ENCODE results near the gene PFN2.
A peak's percentile ranks its signal among the peaks of the same experiment; 100 is the strongest.
"Not testable (repeated sequence)": the region's sequence is repeated elsewhere in the genome, so short reads cannot be mapped to it uniquely, and the experiment has no call there.

Gene PFN2

DNA sequence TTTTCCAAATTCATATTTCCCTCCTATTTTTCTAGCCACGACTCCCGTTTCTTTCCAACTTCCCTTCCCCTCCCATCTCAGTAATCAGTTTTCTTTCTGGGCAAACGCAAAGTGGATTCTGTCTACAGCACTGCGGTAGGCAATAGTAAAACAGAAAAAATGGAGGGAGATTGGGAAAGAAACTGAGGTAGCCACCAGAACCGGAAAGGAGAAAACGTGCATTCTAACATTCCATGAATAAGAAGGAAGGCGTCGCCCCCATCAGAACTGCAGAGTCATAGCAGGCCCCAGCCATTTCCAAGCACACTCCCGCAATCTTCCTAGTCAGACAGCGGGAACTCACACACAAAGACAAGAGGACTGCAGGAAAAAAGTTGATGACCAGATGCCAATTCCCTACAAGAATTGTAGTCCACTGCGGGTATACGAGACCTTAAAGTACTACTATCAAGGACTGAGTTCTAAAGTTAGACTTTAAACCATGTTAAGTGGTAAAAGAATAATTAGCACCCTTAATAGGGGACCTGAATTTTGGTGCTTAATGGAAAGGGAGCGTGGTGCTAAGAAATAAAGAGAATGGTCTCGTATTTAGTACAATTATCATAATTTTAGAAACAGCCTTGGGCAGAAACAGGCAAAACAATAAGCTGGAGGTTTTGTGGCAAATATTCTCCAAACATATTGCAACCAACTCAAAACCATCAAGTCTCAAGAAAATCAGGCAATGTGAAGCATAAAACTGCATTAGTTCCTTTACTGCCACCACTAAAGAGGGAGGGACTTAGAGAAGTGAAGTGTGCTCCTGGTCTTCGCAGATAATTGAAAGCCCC is 1.4 kb downstream of the PFN2 start:
- no peak for DNase-seq (ENCODE audit: extremely low spot score, insufficient read length, low read depth)
- FAIRE-seq, result no peak

DNA sequence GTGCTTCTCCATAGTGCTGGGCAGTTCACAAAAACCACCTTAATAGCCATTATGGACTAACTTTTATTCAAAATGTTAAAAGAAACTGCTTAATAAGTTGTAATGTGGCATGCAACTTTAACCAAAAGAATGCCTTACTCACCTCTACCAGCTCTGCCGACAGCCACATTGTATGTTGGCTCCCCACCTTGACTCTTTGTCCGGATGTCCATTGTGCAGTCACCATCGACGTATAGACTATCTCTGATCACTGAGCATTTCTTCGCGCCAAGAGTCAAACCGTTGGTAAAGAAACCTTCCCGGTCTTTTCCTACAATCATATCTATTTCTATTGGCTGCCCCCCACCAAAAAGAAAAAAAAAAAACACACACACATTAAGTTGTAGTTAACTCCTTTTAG is 2.5 kb downstream of the PFN2 start:
- no peak for DNase-seq (ENCODE audit: extremely low spot score, insufficient read length, low read depth)
- FAIRE-seq, result no peak

- DNase-seq (ENCODE audit: extremely low spot score, insufficient read length, low read depth) (no peak), FAIRE-seq (peak; percentile 84)
Measured at GRCh38 chr3:149967086-149967685, 3.5 kb downstream of the PFN2 start.

DNA sequence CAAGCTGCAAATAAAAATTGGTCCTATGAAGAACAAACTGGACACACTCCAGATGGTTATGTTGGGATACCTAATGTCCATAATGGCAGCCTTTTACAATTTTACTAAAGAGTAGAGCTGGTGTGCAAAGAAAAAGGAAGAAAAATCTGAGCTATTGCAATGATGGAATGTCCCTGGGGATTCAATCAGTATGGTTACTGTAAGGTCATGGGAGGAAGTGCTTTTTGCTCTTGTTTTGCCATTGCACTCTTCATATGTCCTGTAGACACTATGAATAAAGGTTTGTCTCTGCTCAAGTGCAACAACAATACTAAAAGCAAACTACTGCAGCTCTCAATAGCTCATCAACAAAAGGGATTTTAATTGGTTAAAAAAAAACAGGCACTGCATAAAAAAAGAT is 5.4 kb downstream of the PFN2 start:
- FAIRE-seq (no peak), DNase-seq (ENCODE audit: extremely low spot score, insufficient read length, low read depth) (no peak)

GRCh38 chr3:149964291-149964690 is 6.4 kb downstream of the PFN2 start:
- FAIRE-seq (no peak), DNase-seq (ENCODE audit: extremely low spot score, insufficient read length, low read depth) (no peak)

GRCh38 chr3:149963485-149963884 is 7.2 kb downstream of the PFN2 start:
- DNase-seq (ENCODE audit: extremely low spot score, insufficient read length, low read depth), result no peak
- no peak for FAIRE-seq

- no peak for DNase-seq (ENCODE audit: extremely low spot score, insufficient read length, low read depth)
- no peak for FAIRE-seq
Measured at GRCh38 chr3:149959443-149959842, 11.3 kb downstream of the PFN2 start.

DNA sequence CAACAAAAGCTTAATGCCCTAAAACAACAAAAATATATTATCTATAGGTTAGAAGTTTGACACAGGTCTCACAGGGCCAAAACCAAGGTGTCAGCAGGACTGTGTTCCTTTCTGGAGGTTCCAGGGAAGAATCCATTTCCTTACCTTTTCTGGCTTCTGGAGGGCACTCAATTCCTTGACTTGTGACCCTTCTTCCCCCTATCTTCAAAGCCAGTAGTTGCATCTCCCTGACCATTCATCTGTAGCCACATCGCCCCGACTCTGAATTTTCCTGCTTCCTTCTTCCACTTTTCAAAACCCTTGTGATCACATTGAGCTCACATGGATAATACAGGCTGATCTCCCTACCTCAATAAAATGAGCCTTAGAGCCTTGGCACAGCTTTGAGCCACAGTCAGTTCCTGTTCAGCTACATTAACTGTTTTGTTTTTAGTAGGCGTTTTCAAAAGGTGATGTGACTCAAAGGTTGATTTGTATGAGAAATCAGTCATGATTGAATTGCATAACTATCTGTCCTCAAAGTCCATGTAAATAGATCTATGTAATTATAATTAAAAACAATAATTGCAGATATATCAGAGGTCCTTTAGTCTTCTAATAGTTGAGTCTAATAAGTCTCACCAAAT is 12.4 kb downstream of the PFN2 start:
- no peak for DNase-seq (ENCODE audit: extremely low spot score, insufficient read length, low read depth)
- FAIRE-seq, result no peak

DNA sequence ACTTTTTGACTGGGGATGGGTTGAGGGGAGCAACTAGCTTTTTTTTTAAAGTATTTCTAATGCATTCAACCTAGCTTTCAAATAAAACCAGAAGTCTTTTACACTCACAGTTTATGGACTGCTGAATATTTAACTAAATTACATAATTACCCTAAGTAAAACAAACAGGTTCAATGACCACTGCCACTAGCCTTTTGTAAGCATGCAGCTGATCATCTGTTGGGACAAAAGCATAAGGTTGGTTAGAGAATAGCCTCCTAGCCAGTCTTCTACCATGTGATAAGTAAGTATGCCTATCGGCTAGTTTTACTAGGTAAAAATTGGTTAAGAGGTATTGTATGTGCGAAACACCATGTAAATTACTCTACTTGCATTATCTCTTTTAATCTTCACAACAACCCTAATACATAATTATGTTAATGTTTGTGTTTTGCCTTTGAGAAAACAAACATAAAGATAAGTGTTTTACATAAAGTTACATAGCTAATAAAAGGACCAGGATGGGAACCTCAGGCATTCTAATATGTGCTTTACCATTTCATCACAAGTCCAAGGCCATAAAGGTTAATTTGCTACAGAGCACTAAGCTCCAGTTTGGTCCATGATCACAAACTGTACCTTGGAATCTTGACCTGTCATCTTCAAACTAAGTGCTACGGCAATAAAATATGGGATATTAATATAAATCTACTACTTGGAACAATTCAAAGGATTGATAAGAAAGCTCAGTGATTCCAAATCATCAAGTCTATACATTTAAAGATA is 13.2 kb downstream of the PFN2 start:
- DNase-seq (ENCODE audit: extremely low spot score, insufficient read length, low read depth), result no peak
- FAIRE-seq, result no peak

DNA sequence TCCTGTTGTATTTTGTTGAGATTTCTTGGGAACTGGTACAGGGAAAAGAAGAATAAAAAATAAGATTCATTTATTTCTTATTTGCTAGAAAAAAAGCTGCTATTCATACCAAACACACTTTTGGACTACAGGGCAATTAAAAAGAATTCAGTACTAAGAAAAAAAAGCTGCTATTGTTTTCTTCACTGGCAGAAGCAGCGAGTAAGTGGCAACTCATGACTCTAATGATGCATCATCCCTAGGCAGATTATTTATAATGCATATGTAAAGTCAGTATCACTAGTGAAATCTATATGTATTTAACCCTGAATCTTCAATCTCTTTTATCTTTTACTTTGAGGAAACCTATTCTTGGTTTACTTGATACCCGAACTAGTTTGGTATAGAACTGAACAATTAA is 15.2 kb downstream of the PFN2 start:
- no peak for FAIRE-seq
- DNase-seq (ENCODE audit: extremely low spot score, insufficient read length, low read depth), result no peak

DNA sequence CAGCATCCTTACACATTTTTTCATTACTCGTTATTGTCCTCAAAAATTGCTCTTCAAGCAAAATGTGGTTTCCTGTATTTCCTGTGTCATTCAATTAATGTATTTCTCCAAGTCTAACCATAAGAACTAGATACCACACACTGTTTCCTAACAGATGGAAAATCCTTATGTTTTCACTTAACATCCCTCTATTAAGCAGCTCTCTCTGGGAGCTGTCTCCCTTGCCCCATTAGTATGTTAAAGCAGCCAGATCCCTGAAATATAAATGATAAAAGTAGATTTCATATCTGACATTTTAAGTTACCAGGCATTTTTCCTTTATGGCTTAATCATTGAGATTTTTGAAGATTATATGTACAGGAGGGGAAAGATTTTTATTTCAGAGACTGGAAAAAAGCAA is 15.9 kb downstream of the PFN2 start:
- DNase-seq (ENCODE audit: extremely low spot score, insufficient read length, low read depth) (no peak), FAIRE-seq (no peak)

DNA sequence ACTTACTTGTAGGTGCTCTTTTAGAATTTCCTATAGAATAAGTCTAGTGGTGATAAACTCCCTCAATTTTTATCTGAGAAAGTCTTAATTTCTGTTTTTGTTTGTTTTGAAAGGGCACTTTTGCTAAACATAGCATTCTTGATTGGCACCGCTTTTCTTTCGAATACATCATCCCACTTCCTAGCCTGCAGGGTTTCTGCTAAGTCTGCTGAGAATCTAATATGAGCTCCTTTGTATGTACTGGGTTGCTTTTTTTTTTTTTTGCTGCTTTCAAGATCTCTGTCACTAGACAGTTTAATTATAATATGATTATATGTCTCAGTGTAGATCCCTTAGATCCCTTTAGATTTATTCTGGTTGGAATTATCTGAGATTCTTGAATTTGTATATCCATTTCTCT is 21.5 kb downstream of the PFN2 start:
- DNase-seq (ENCODE audit: extremely low spot score, insufficient read length, low read depth), result no peak
- no peak for FAIRE-seq

- no peak for DNase-seq (ENCODE audit: extremely low spot score, insufficient read length, low read depth)
- FAIRE-seq, result no peak
Measured at GRCh38 chr3:149947231-149947630, 23.5 kb downstream of the PFN2 start.

DNA sequence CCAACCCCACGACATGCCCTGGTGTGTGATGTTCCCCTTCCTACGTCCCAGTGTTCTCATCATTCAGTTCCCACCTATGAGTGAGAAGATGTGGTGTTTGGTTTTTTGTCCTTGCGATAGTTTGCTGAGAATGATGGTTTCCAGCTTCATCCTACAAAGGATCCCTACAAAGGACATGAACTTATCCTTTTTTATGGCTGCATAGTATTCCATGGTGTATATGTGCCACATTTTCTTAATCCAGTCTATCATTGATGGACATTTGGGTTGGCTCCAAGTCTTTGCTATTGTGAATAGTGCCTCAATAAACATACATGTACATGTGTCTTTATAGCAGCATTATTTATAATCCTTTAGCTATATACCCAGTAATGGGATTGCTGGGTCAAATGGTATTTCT is 26.7 kb downstream of the PFN2 start:
- FAIRE-seq; DNase-seq (ENCODE audit: extremely low spot score, insufficient read length, low read depth): not testable (repeated sequence)

- no peak for DNase-seq (ENCODE audit: extremely low spot score, insufficient read length, low read depth)
- FAIRE-seq, result no peak
Measured at GRCh38 chr3:149942409-149942808, 28.3 kb downstream of the PFN2 start.

DNA sequence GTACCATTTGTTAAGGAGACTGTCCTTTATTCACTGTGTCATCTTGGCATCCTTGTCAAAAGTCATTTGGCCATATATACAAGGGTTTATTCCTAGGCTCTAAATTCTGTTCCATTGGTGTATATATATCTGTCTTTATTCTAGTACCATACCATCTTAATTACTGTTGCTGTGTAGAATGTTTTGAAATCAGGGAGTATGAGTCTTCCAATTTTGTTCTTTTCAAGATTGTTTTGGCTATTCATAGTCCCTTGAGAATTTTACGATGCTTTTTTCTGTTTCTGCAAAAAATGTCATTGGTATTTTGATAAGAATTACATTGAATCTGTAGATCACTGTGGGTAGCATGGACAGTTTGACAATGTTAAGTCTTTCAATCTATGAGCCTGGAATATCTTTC is 28.7 kb downstream of the PFN2 start:
- FAIRE-seq (no peak), DNase-seq (ENCODE audit: extremely low spot score, insufficient read length, low read depth) (no peak)

GRCh38 chr3:149941186-149941585 is 29.5 kb downstream of the PFN2 start:
- FAIRE-seq (no peak), DNase-seq (ENCODE audit: extremely low spot score, insufficient read length, low read depth) (no peak)

DNA sequence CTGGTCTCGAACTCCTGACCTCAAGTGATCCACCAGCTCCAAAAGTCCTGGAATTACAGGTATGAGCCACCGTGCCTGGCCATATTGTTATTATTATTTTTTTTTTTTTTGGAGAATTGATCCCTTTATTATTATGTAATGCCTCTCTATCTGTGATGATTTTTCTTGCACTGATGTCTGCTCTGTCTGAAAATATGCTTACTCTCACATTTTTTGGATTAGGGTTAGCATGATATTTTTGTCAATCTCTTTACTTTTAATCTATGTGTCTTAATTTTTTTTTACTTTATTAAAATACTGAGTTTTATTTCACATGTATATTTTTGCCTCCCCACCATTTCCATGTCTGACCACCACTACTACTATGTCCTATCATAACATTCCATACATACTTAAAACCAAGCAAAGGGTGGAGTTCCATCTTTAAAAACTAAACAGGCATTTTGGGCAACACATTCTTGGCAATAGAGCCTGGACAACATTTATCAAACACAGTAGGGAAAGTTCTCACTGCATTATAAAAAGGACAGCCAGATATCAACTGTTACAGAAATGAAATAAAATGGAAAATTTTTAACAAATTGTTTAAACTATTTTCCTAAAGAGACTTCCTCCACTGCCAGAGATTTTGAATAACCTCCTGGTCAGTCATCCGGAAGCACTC is 32.2 kb downstream of the PFN2 start:
- not testable (repeated sequence) for DNase-seq (ENCODE audit: extremely low spot score, insufficient read length, low read depth); FAIRE-seq

- DNase-seq (ENCODE audit: extremely low spot score, insufficient read length, low read depth) (peak; percentile 12), FAIRE-seq (peak; percentile 81)
Measured at GRCh38 chr3:149936812-149937230, 33.9 kb downstream of the PFN2 start.

DNA sequence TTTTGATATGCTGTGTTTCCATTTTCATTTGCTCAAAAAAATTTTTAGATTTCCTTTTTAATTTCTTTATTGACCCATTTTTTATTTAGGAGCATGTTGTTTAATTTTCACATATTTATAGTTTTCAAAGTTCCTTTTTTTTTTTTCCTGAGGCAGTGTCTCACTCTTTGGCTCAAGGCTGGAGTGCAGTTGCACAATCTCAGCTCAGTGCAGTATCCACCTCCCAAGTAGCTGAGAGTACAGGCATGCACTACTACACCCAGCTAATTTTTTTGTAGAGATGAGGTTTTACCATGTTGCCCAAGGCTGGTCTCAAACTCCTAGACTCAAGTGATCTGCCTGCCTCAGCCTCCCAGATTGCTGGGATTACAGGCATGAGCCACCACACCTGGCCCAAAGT is 36.2 kb downstream of the PFN2 start:
- FAIRE-seq, result no peak
- no peak for DNase-seq (ENCODE audit: extremely low spot score, insufficient read length, low read depth)

Measured in GM18507 (cell line).